Mucosa of stomach (tissue), 1 donor: ENCODE results near the gene TBL2.
A peak's percentile ranks its signal among the peaks of the same experiment; 100 is the strongest.
"Not testable (repeated sequence)": the region's sequence is repeated elsewhere in the genome, so short reads cannot be mapped to it uniquely, and the experiment has no call there.

Experiments used
- H3K27me3 ChIP-seq: one replicate; pipeline ENCODE4 v1.7.0; 2013; ENCODE audit warnings: mild to moderate bottlenecking, low read length; ENCODE audit not compliant: control insufficient read depth, insufficient read depth
- H3K36me3 ChIP-seq: one replicate; pipeline ENCODE4 v1.7.0; 2013; ENCODE audit warnings: low read length; ENCODE audit not compliant: control insufficient read depth, insufficient read depth
- H3K4me1 ChIP-seq: one replicate; pipeline ENCODE4 v1.7.0; 2013; ENCODE audit warnings: mild to moderate bottlenecking, low read length; ENCODE audit not compliant: control insufficient read depth, insufficient read depth
- H3K4me3 ChIP-seq: one replicate; pipeline ENCODE4 v1.7.0; 2013; ENCODE audit warnings: low read length
- H3K9ac ChIP-seq: one replicate; pipeline ENCODE4 v1.7.0; 2013; ENCODE audit warnings: mild to moderate bottlenecking, low read length, moderate library complexity
- H3K9me3 ChIP-seq: one replicate; pipeline ENCODE4 v1.7.0; 2013; ENCODE audit warnings: mild to moderate bottlenecking, low read length, moderate library complexity; ENCODE audit not compliant: control insufficient read depth
- donor health status: Pancreatic carcinoma.

The TBL2 gene

DNA sequence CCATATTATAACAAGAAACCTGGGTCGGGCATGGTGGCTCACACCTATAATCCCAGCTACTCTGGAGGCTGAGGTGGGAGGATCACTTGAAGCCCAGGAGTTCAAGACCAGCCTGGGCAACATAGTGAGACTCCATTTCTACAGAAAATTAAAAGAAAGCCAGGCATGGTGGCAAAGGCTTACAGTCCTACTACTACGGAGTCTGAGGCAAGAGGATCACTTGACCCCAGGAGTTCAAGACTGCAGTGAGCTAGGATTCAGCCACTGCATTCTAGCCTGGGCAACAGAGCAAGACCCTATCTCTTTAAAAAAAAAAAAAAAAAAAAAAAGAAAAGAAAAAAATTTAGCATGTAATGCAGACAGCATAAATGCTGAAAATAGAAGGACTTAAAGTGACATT, 39.9 kb downstream of the TBL2 start:
- not testable (repeated sequence) for H3K4me3 ChIP-seq, H3K9me3 ChIP-seq, H3K4me1 ChIP-seq, H3K27me3 ChIP-seq, H3K9ac ChIP-seq
- peaks cover 29% of the 10 kb centered on the region for H3K36me3 ChIP-seq

DNA sequence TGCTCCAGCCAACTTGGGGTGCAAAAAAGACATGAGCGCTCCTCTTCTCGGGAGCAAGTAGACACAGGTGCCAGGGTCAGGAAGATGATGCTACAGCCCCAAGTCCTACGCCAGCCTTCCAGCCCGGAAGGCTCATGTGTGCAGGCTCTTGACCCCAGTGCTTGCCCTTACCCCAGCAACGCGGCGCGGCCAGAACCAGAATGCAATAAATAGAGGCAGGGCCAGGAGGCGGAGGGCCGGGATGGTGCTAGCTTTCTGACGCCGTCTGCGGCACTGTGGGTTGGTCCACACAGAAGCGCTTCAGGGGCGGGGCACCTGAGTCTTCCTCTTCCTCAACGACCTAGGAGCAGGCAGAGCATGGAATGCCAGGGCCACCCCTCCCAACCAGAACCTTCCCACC, 41.3 kb downstream of the TBL2 start:
- Histone ChIP-seq H3K27me3 (no peaks in the 10 kb centered on the region), H3K9ac (no peak overlapping the region), H3K4me3 (no peak overlapping the region), H3K9me3 (no peaks in the 10 kb centered on the region), H3K36me3 (peaks cover 20% of the 10 kb centered on the region), H3K4me1 (no peaks in the 10 kb centered on the region)

DNA sequence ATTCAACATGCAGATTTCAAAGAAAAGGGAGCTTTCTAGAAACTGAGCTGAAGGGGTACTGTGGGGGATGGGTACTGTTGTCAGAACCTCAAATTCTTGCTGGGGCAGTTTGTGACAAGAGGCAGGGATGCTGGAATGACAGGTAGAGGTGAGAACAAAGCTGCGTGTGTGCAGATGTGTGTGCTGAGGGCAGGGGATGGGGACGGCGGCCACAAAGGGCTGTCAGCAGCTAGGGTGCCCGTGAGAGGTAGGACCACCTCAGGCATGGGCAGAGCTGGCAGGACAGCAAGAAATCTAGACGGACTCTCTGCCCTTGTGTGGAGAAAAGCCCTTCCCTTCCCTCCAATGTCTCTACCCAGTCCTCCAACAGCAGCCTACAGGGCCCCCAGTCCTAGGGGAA, 41.9 kb downstream of the TBL2 start:
- H3K4me3 ChIP-seq: no peak overlapping the region
- no peak overlapping the region for H3K9ac ChIP-seq
- no peaks in the 10 kb centered on the region for H3K9me3 ChIP-seq
- H3K4me1 ChIP-seq: no peaks in the 10 kb centered on the region
- H3K27me3 ChIP-seq: no peaks in the 10 kb centered on the region
- H3K36me3 ChIP-seq: peaks cover 17% of the 10 kb centered on the region

DNA sequence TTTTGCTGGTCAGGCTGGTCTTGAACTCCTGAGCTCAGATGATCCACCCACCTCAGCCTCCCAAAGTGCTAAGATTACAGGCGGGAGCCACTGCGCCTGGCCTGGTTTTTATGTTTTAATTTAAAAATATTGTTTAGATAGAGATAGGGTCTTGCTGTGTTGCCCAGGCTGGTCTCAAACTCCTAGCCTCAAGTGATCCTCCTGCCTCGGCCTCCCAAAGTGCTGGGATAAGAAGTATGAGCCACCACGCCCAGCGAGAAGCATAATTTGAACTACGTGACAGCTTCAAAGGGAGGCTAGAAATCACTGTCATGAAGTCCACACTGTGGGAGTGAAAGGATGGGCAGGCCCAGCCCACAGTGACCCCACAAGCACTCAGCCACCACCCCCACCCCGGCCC, 42.5 kb downstream of the TBL2 start:
- H3K27me3 ChIP-seq, H3K9me3 ChIP-seq, H3K4me1 ChIP-seq, H3K9ac ChIP-seq, H3K4me3 ChIP-seq: not testable (repeated sequence)
- H3K36me3 ChIP-seq: peaks cover 17% of the 10 kb centered on the region

DNA sequence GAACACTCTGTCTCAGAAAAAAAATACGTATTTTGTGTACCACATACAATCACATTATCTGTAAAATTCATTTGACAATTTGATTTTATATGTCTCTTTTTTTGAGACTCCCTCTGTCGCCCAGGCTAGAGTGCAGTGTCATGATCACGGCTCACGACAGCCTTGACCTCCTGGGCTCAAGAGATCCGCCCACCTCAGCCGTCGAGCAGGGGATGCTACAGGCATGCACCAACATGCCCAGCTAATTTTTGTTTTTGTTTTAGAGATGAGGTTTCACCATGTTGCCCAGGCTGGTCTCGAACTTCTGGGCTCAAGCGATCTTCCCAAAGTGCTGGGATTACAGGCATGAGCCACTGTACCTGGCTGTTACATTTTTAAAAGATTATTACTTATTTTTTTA, 44.6 kb downstream of the TBL2 start:
- Histone ChIP-seq H3K4me3 (no peak overlapping the region), H3K9ac (no peak overlapping the region), H3K4me1 (no peaks in the 10 kb centered on the region), H3K36me3 (peaks cover 4% of the 10 kb centered on the region), H3K27me3 (no peaks in the 10 kb centered on the region), H3K9me3 (no peaks in the 10 kb centered on the region)

DNA sequence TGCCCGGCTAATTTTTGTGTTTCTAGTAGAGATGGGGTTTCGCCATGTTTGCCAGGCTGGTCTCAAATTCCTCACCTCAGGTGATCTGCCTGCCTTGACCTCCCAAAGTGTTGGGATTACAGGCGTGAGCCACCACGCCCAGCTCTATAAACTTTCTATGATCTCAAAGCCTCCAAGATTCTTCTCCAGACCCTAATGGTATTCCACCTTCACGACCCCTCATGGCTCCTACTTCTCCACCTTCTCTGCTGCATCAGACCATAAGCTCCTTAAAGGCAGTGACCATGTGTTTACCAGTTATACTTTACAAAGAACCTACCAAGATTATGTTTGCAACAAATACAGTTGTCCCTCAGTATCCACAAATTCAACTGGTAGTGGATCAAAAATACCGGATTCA, 46.2 kb downstream of the TBL2 start:
- Histone ChIP-seq H3K27me3 (no peaks in the 10 kb centered on the region), H3K4me3 (no peak overlapping the region), H3K4me1 (no peaks in the 10 kb centered on the region), H3K9ac (no peak overlapping the region), H3K9me3 (no peaks in the 10 kb centered on the region), H3K36me3 (peaks cover 4% of the 10 kb centered on the region)

DNA sequence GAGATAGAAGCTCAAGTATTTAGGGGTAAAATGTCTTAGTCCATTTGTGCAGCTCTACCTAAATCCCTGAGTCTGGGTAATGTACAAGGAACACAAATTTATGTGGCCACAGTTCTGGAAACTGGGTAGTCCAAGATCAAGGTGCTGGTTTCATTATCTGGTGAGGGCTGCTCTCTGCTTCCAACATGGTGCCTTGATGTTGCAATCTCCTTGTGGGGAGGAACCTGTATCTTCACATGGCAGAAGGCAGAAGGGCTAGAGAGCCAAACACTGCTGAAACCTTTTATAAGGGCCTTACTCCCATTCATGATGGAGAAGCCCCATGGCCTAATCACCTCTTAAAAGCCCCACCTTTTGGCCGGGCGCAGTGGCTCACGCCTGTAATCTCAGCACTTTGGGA, 47.6 kb downstream of the TBL2 start:
- Histone ChIP-seq H3K36me3 (no peaks in the 10 kb centered on the region), H3K27me3 (no peaks in the 10 kb centered on the region), H3K9me3 (no peaks in the 10 kb centered on the region), H3K9ac (no peak overlapping the region), H3K4me3 (no peak overlapping the region), H3K4me1 (no peaks in the 10 kb centered on the region)

DNA sequence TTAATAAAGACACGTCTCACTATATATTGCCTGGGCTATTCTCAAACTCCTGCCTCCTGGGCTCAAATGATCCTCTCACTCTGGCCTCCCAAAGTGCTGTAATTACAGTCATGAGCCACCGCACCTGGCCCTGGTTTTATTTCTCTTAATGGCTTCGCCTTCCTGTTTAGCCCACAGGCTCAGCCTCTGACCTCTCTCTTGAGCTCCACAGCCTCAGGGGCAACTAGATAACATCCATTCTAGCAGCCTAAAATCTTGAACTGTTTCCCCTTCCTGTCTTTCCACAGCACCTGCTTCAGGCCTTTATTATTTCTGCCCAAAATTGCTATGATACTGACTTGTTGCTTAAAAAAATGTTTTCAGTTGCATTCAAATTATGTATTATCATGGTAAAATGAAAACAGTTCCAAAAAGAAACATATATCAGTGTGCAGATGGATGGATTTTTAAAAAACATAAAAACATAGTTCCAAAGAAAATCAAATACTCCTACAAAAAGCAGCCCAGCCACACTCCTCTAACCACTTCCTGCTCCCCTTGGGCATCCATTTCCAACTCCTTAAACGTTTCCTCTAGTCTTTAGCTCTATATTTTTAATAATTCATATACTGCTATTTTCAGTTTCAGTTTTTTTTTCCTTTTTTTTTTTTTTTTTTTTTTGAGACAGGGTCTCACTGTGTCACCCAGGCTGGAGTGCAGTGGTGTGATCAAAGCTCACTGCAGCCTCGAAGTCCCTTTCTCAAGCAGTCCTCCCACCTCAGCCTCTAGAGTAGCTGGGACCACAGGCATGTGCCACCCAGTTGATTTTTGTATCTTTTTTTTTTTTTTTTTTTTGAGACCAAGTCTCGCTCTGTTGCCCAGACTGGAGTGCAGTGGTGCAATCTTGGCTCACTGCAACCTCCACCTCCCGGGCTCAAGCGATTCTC, 51.2 kb downstream of the TBL2 start:
- Histone ChIP-seq H3K4me1 (no peaks in the 10 kb centered on the region), H3K9me3 (no peaks in the 10 kb centered on the region), H3K36me3 (no peaks in the 10 kb centered on the region), H3K27me3 (no peaks in the 10 kb centered on the region), H3K4me3 (no peak overlapping the region), H3K9ac (no peak overlapping the region)

DNA sequence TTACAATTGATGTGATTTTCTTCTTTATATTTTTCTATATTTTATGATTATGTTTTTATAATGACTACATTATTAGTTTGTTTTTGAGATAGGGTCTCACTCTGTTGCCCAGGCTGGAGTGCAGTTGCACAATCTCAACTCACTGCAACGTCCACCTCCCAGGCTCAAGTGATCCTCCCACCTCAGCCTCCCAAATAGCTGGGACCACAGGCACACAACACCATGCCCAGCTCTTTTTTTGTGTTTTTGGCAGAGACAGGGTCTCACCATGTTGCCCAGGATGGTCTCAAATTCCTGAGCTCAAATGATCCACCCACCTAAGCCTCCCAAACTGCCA, 52.3 kb downstream of the TBL2 start:
- not testable (repeated sequence) for H3K4me3 ChIP-seq, H3K27me3 ChIP-seq, H3K36me3 ChIP-seq, H3K9ac ChIP-seq, H3K4me1 ChIP-seq, H3K9me3 ChIP-seq

DNA sequence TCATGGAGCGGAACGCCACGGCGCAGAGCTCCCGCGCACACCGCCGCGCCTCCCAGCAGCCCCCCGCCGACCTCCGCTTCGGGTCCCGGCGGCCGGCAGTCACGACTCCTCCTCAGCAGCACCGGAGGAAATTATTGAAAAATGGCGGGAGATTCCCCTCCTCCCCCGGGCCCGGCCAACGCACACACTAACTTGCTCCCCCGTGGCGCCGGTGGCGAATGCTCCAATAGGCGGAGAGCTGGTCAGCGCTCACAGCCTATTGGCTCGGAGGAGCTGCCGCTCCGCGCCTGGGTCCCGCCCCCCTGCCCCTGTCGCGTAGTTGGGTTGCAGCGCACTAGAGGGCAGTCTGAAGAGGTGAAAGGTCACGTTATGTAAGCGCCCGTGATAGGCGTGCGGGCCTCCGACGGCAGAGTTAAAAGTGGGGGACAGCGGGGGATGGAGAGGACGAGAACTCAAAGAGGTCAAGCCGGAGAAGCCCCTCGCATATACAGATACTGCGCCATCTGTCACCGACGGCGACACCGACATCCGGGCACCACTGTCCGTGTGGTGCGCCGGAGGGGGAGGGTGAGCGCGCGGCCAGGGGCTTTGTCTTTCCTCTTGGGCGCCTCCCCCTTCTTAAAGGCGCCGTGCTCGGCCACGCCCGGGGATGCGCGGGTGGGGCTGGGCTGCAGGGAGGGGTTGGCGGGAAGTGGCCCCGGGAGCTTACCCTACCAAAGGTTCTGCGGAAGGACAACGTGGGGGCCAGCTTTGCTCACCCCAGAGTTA, 56.1 kb downstream of the TBL2 start, which contains the start of gene BAZ1B:
Gene BAZ1B (minus strand): TSS at position 189 of the 768 bp plus-strand sequence. CDS start 360 bp downstream, outside the sequence.
- Histone ChIP-seq H3K9ac (peak within 1 kb of the TSS; percentile 78), H3K36me3 (no peaks in the 10 kb centered on the region), H3K4me3 (peak within 1 kb of the TSS; percentile 73), H3K4me1 (peaks cover 9% of the 10 kb centered on the region), H3K9me3 (no peaks in the 10 kb centered on the region), H3K27me3 (no peaks in the 10 kb centered on the region)

DNA sequence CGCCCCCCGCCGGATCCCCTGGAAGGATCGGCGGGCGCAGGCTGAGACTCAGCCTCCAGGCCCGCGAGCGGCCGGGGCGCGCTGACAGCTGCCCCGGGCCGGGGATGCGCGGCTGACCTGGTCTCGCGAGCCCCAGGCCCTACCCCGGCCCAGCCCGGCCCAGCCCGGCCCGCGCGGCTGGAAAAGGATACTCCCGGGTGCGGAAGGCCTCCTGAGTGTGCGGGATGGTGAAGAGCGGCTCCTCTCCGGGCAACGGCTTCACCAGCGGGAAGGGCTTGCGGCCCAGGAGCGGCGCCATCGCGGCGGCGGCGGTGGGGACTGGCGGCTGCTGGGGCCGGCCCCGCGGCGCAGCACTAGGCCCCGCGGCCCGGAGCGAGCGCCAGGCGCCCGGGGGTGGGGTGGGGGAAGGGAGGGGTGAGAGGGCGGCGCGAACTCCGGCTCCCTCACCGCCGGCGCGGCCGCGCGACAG, 56.7 kb downstream of the TBL2 start:
- peak overlapping the region; percentile 73 for H3K4me3 ChIP-seq
- H3K9me3 ChIP-seq: no peaks in the 10 kb centered on the region
- peaks cover 9% of the 10 kb centered on the region for H3K4me1 ChIP-seq
- no peaks in the 10 kb centered on the region for H3K27me3 ChIP-seq
- no peaks in the 10 kb centered on the region for H3K36me3 ChIP-seq
- H3K9ac ChIP-seq: peak overlapping the region; percentile 78
